GM21515 (cell line): ENCODE results near the gene POLE4.

Experiments used
- ATAC-seq: cut with Tn5 transposase; IDR thresholded peaks from one replicate; pipeline ENCODE4 v1.9.1; 2021; ENCODE audit not compliant: unreplicated experiment

The POLE4 gene, protein sequence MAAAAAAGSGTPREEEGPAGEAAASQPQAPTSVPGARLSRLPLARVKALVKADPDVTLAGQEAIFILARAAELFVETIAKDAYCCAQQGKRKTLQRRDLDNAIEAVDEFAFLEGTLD

GRCh38 chr2:74958274-74959105, at the start of gene POLE4:
Gene POLE4 (plus strand): TSS chr2:74958643. CDS start chr2:74958680, 37 bp downstream.
- peak; percentile 92 for ATAC-seq

DNA sequence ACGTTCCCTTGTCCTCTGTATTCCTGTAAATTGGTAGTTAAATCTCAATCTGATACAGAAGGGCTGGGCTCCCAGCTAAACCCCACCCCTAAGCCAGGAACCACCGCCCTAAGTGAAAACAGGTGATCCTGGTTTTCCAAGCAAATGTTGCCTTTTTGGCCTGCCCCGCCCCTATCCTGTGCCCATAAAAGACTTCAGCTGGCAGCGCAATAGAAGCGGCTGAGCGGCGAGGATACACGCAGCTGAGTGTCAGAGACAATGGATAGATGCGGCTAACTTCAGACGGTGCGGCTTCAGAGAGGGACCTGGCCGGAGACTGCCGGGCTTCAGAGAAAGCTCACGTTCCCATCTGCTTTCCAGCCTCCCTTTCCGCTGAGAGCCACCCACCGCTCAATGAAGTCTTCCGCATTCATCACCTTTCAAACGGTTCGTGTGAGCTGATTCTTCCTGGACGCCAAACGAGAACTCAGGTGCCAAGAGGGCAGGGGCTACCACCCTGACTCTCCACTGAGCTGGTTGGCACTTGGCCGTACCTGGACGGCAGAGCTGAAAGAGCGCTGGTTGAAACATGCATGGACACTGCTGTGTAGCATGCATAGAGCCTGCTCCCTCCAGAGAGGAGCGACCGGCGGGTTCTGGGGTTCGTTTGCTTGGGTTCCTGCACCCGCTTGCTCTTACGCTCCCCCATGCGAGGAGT, 49.5 kb upstream of the POLE4 start:
- no peak for ATAC-seq

DNA sequence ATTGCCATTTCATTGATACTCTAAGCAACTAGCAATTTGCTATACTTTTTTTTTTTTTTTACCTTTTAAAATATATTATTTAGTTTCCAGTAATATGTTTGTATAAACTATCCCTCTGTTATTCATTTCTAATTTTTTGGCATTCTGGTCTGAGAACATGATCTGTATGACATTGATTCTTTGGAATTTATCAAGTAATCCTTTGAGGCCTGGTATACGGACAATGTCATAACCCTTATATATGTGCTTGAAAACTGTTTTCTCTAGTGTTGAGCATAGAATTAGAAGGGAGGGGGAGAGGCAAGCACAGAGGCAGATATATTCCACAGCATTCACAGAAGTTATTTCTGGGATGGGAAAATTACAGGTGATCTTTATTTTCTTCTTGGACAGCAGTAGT, 48.2 kb upstream of the POLE4 start:
- ATAC-seq: no peak

GRCh38 chr2:74911061-74911460, 47.4 kb upstream of the POLE4 start:
- no peak for ATAC-seq

- no peak for ATAC-seq
Measured at GRCh38 chr2:74915743-74916142, 42.7 kb upstream of the POLE4 start.

DNA sequence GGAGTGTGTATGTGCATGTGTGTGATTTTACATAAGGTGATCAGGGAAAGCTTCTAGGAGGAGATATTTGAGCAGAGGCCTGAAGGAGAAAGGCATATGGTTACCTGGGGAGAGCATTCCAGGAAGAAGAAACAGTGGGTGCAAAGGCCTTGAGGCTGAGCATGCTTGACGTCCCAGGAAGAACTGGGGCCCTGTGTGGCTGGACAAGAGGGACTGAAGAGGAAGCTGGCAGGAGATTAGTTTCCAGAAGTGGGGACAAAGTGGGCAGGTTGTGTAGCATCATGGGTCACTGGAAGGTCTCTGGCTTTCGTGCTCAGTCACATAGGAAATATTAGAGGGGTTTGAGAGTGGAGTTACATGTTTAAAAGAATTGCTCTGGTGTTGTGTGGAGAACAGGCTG, 42.0 kb upstream of the POLE4 start:
- ATAC-seq: no peak

DNA sequence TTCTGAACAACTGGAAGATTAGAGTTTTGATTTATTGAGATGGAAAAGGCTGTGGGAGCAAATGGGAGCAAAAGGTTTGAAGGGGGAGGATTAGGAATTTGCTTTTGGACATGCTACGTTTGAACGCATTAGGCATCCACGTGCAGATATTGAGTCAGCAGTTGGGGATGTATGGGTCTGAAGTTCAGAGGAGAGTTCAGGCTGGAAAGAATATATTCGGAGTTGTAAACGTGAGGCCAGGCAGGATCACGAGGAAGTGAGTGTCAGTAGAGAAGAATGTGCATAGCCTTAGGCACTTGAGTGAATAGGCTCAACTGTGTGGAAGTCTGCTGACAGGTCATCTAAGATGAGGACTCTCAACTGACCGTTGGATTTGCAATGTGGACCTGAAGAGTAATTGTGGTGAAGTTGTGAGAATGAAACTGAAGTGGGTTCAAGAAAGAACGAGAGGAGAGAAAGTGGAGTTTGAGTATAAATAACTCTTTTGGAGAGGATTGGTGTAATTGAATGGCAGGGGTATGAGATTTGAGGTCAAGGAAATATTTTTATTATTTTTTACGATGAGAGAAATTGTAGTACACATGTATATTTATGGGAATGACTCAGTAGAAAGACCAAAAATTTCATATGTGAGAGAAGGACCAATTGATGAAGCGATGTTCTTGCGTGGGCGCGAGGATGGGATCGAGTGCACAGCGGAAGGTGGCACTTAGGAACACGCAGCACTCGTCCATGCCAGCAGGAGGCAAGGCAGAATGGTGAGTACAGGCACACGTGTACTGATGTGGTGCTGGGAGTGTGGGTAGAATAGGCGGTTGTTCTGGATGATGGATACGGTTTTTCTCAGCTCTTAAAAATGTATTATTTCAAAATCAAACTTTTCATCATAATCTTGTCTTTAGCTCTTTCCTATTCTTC, 40.5 kb upstream of the POLE4 start:
- no peak for ATAC-seq

- no peak for ATAC-seq
Measured at GRCh38 chr2:74919827-74920226, 38.6 kb upstream of the POLE4 start.

- no peak for ATAC-seq
Measured at GRCh38 chr2:74921236-74921736, 37.2 kb upstream of the POLE4 start.

DNA sequence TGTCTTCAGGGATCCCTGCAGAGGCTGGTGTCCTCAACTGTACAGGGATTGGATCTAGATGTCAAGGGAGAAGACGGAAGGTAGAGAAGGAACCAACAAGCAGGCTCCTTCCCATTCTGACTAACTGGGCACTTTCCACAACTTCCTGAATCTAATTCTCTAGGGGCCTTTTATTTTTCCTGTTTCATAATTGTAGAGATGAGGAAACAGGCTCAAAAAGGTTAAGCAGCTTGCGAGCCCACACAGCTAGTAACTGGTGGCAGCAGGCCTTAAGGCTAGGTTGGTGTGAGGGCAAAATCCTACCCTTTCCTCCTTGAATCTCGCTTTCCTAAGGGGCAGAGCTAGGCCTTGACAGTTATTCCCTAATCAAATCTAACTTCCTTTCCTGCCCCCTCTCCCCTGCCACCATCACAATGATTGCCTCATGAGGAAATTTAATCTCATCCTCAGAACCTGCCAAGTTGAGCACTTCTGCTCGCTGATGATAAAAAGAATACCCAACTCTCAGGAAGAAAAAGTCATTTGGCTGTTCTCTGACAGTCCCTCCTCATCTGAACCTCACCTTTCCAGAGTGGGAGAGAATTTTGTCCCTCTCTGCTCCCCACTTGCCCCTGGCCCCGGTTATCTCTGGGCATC, 35.7 kb upstream of the POLE4 start:
- no peak for ATAC-seq

- ATAC-seq: no peak
Measured at GRCh38 chr2:74924463-74925265, 33.8 kb upstream of the POLE4 start.

GRCh38 chr2:74925361-74925786, 33.1 kb upstream of the POLE4 start:
- no peak for ATAC-seq

GRCh38 chr2:74927621-74928020, 30.8 kb upstream of the POLE4 start:
- no peak for ATAC-seq

GRCh38 chr2:74930811-74931486, 27.5 kb upstream of the POLE4 start:
- ATAC-seq: no peak

GRCh38 chr2:74931940-74932339, 26.5 kb upstream of the POLE4 start:
- no peak for ATAC-seq

DNA sequence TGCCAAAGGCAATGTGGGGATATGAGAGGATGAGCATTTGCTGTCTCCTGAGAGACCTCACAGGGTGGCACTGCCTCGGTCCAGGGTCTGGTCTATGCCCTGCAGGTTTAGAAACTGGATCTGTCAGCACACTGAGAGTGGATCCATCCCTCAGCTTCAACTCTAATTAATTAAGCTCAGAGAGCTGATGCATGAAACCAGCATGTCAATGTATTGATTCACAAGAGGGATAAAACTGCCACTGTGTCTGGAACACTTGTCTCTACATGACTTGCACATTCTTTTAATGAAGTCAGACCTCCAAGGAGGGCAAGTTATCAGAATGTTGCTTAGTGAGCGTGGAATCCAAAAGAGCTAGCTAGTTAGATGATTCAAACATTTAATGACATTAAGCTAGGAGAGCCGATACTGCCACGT, 22.5 kb upstream of the POLE4 start:
- ATAC-seq: no peak

- no peak for ATAC-seq
Measured at GRCh38 chr2:74937221-74937880, 21.1 kb upstream of the POLE4 start.

- ATAC-seq: no peak
Measured at GRCh38 chr2:74938264-74938663, 20.2 kb upstream of the POLE4 start.
